ENCODE measurements around the gene C17orf50.

GRCh38 chr17:35807371-35808144, 46.9 kb downstream of the C17orf50 start:
- TF ChIP-seq FOXO1 (CRISPR knock-in tag; IDR thresholded peaks at IDR 0.05) (no peak), CTCF (CRISPR knock-in tag; IDR thresholded peaks at IDR 0.05) (no peak), CHCHD3 (CRISPR knock-in tag; IDR thresholded peaks at IDR 0.05) (no peak), FOXK1 (CRISPR knock-in tag; IDR thresholded peaks at IDR 0.05; ENCODE audit: borderline replicate concordance, low read depth) (no peak), TAF1 (CRISPR knock-in tag; IDR thresholded peaks at IDR 0.05) (no peak), RNF2 (conservative IDR thresholded peaks at IDR 0.05; ENCODE audit: low read depth) (no peak)
